H1 (cell line): ENCODE measurements around the gene SLC5A8. TPM values are rescaled to one million over a fixed set of nuclear protein-coding genes. Genes with fewer than 3 reads are reported as not detected.

Experiments used
- CTCF ChIA-PET: fragments of 300-600 bp; sonication (Branson Sonifier 250); formaldehyde crosslinking; loops from one replicate; lab custom pipeline; 2021; ENCODE audit not compliant: partially characterized antibody; lab: Charles Lee
- POLR2A ChIA-PET: fragments of 300-600 bp; sonication (Branson Sonifier 250); formaldehyde crosslinking; loops from one replicate; lab custom pipeline; 2021; ENCODE audit warnings: inconsistent platforms; ENCODE audit not compliant: partially characterized antibody; lab: Charles Lee
- DNase-seq, 2 experiments: peaks; one replicate each; pipeline versions ENCODE4 v3.0.0 to v3.0.0-alpha.2; 2010 to 2022; ENCODE audit warnings: low spot score in 2 of 2, low read depth in 1 of 2, mixed read lengths in 1 of 2
- FAIRE-seq: peaks from 2 replicates; lab custom pipeline; 2011; peaks lifted over from hg19 to GRCh38; lab: Jason Lieb, UNC
- H2AFZ ChIP-seq: 2 replicates; pipeline ENCODE4 v1.8.1; 2012; ENCODE audit warnings: low read length, inconsistent platforms
- H2AK5ac ChIP-seq: 2 replicates; pipeline ENCODE4 v1.6.1; 2013; ENCODE audit warnings: low read depth, low read length
- H2BK120ac ChIP-seq: replicated peaks from 2 replicates; pipeline ENCODE3; 2013; ENCODE audit warnings: low read depth, low read length, inconsistent platforms
- H2BK12ac ChIP-seq: 2 replicates; pipeline ENCODE4 v1.6.1; 2013; ENCODE audit warnings: low read depth, low read length
- H2BK15ac ChIP-seq: 2 replicates; pipeline ENCODE4 v1.6.1; 2013; ENCODE audit warnings: low read length
- H2BK20ac ChIP-seq: 2 replicates; pipeline ENCODE4 v1.6.1; 2013; ENCODE audit warnings: low read length
- H2BK5ac ChIP-seq: 2 replicates; pipeline ENCODE4 v1.6.1; 2013; ENCODE audit warnings: low read depth, low read length
- H3K14ac ChIP-seq: 2 replicates; pipeline ENCODE4 v1.6.1; 2013; ENCODE audit warnings: inconsistent platforms; ENCODE audit not compliant: insufficient read length
- H3K18ac ChIP-seq: 2 replicates; pipeline ENCODE4 v1.6.1; 2013; ENCODE audit warnings: low read length; ENCODE audit errors: extremely low read depth
- H3K23ac ChIP-seq: 2 replicates; pipeline ENCODE4 v1.6.1; 2013; ENCODE audit warnings: inconsistent platforms; ENCODE audit not compliant: insufficient read length
- H3K23me2 ChIP-seq: 2 replicates; pipeline ENCODE4 v1.6.1; 2013; ENCODE audit warnings: low read depth, low read length
- H3K27ac ChIP-seq: 2 replicates; pipeline ENCODE4 v1.6.1; 2011; ENCODE audit warnings: low read depth, low read length, inconsistent platforms
- H3K27me3 ChIP-seq, 4 experiments: replicated peaks in 1 of 4; 1 replicate in 1 of 4; 2 replicates in 3 of 4; pipeline versions ENCODE4 v1.6.1 to v1.8.1; 2011 to 2013; ENCODE audit warnings: low read length in 3 of 4, mild to moderate bottlenecking in 3 of 4, inconsistent platforms in 2 of 4, mixed read lengths in 2 of 4, moderate library complexity in 1 of 4; ENCODE audit not compliant: control insufficient read depth in 3 of 4, insufficient read depth in 3 of 4; ENCODE audit errors: extremely low read depth in 1 of 4
- H3K36me3 ChIP-seq, 4 experiments: 2 replicates each; pipeline versions ENCODE4 v1.6.1 to v1.8.1; 2011 to 2013; ENCODE audit warnings: mild to moderate bottlenecking in 4 of 4, low read length in 3 of 4, moderate library complexity in 2 of 4, control low read depth in 1 of 4, inconsistent platforms in 1 of 4; ENCODE audit not compliant: insufficient read depth in 4 of 4, control insufficient read depth in 2 of 4
- H3K4ac ChIP-seq: replicated peaks from 2 replicates; pipeline ENCODE3; 2013; ENCODE audit warnings: low read length, low read depth, mixed read lengths, inconsistent platforms; ENCODE audit not compliant: insufficient read length
- H3K4me1 ChIP-seq, 4 experiments: replicated peaks in 1 of 4; 1 replicate in 1 of 4; 2 replicates in 3 of 4; pipeline versions ENCODE4 v1.6.1 to v1.8.1; 2011 to 2013; ENCODE audit warnings: low read length in 3 of 4, inconsistent platforms in 2 of 4, mixed read lengths in 1 of 4; ENCODE audit not compliant: insufficient read depth in 4 of 4, control insufficient read depth in 3 of 4
- H3K4me2 ChIP-seq, 2 experiments: 2 replicates each; pipeline versions ENCODE4 v1.6.1 to v1.8.1; 2011 to 2013; ENCODE audit warnings: low read depth in 2 of 2, low read length in 2 of 2, control low read depth in 1 of 2, inconsistent platforms in 1 of 2, mild to moderate bottlenecking in 1 of 2; ENCODE audit not compliant: insufficient read depth in 1 of 2
- H3K4me3 ChIP-seq, 4 experiments: fragments of 200-600, 300-600 bp in 1 of 4; sonication (generic), shearing (Covaris generic), sonication (Bioruptor Twin) in 1 of 4; 2 replicates each; pipeline versions ENCODE4 v1.5.1 to v1.8.1; 2011 to 2016; ENCODE audit warnings: low read length in 4 of 4, low read depth in 3 of 4, control low read depth in 2 of 4, inconsistent platforms in 2 of 4, mild to moderate bottlenecking in 2 of 4, mixed read lengths in 1 of 4, moderate library complexity in 1 of 4; ENCODE audit not compliant: insufficient read depth in 2 of 4; ENCODE audit errors: extremely low read depth in 1 of 4
- H3K56ac ChIP-seq: replicated peaks from 2 replicates; pipeline ENCODE3; 2013; ENCODE audit warnings: low read depth, mild to moderate bottlenecking, mixed read lengths, low read length, inconsistent platforms; ENCODE audit not compliant: insufficient read length
- H3K79me1 ChIP-seq: 2 replicates; pipeline ENCODE4 v1.6.1; 2013; ENCODE audit warnings: low read depth, low read length, control low read depth
- H3K79me2 ChIP-seq, 2 experiments: 2 replicates each; pipeline versions ENCODE4 v1.6.1 to v1.8.1; 2012 to 2013; ENCODE audit warnings: low read length in 2 of 2, mild to moderate bottlenecking in 2 of 2, inconsistent platforms in 1 of 2; ENCODE audit not compliant: insufficient read depth in 2 of 2, control insufficient read depth in 1 of 2
- H3K9ac ChIP-seq, 4 experiments: replicated peaks in 1 of 4; 1 replicate in 1 of 4; 2 replicates in 3 of 4; pipeline versions ENCODE4 v1.6.1 to v1.8.1; 2011 to 2013; ENCODE audit warnings: low read depth in 3 of 4, low read length in 3 of 4, control low read depth in 2 of 4, mild to moderate bottlenecking in 2 of 4, moderate library complexity in 2 of 4, inconsistent platforms in 1 of 4; ENCODE audit errors: extremely low read depth in 1 of 4
- H3K9me3 ChIP-seq, 2 experiments: 2 replicates each; pipeline versions ENCODE4 v1.6.1 to v1.8.1; 2012 to 2013; ENCODE audit warnings: mild to moderate bottlenecking in 2 of 2, moderate library complexity in 2 of 2, control low read depth in 1 of 2, inconsistent platforms in 1 of 2, low read depth in 1 of 2, low read length in 1 of 2, mixed read lengths in 1 of 2; ENCODE audit not compliant: insufficient read depth in 2 of 2
- H4K20me1 ChIP-seq, 2 experiments: replicated peaks in 1 of 2; 2 replicates each; pipeline versions ENCODE3 to v1.8.1; 2011 to 2013; ENCODE audit warnings: inconsistent platforms in 2 of 2, low read length in 2 of 2, mild to moderate bottlenecking in 1 of 2; ENCODE audit not compliant: insufficient read depth in 2 of 2, control insufficient read depth in 1 of 2
- H4K5ac ChIP-seq: 2 replicates; pipeline ENCODE4 v1.6.1; 2013; ENCODE audit warnings: low read length, low read depth, mixed read lengths, inconsistent platforms; ENCODE audit not compliant: insufficient read length
- H4K8ac ChIP-seq: 2 replicates; pipeline ENCODE4 v1.8.0; 2013; ENCODE audit warnings: mild to moderate bottlenecking, moderate library complexity, low read length, inconsistent platforms; ENCODE audit not compliant: insufficient read depth; ENCODE audit errors: extremely low read depth
- H4K91ac ChIP-seq: replicated peaks from 2 replicates; pipeline ENCODE3; 2013; ENCODE audit warnings: low read length, mixed read lengths, inconsistent platforms; ENCODE audit not compliant: insufficient read length
- ATF3 ChIP-seq: IDR thresholded peaks from 2 replicates; pipeline ENCODE4 v1.6.1; 2011; ENCODE audit warnings: low read depth, mild to moderate bottlenecking, low read length; ENCODE audit not compliant: insufficient read depth
- BCL11A ChIP-seq, 2 experiments: IDR thresholded peaks; one replicate each; pipeline ENCODE4 v1.6.1; 2011; ENCODE audit warnings: low read depth in 2 of 2, low read length in 2 of 2, mild to moderate bottlenecking in 2 of 2
- BRCA1 ChIP-seq: IDR thresholded peaks from 2 replicates; pipeline ENCODE4 v1.6.1; 2012; ENCODE audit warnings: low read depth, low read length, improper control_type of control experiment
- CTCF ChIP-seq, 3 experiments: IDR thresholded peaks; 1 replicate in 2 of 3; 2 replicates in 1 of 3; pipeline versions ENCODE4 v1.5.1 to v1.6.1; 2011; ENCODE audit warnings: low read length in 3 of 3, mild to moderate bottlenecking in 3 of 3, inconsistent platforms in 2 of 3, low read depth in 1 of 3, moderate library complexity in 1 of 3; ENCODE audit not compliant: insufficient read depth in 1 of 3; ENCODE audit errors: control extremely low read depth in 1 of 3
- RAD21 ChIP-seq, 2 experiments: IDR thresholded peaks in 1 of 2; conservative IDR thresholded peaks in 1 of 2; 2 replicates each; pipeline ENCODE4 v1.6.1; 2011; ENCODE audit warnings: low read depth in 2 of 2, low read length in 2 of 2, improper control_type of control experiment in 1 of 2, inconsistent platforms in 1 of 2, mild to moderate bottlenecking in 1 of 2, moderate library complexity in 1 of 2
- RFX5 ChIP-seq: IDR thresholded peaks from 2 replicates; pipeline ENCODE4 v1.6.1; 2011; ENCODE audit warnings: low read depth, low read length, improper control_type of control experiment, borderline replicate concordance
- SP4 ChIP-seq: IDR thresholded peaks from 2 replicates; pipeline ENCODE4 v1.6.1; 2012; ENCODE audit warnings: low read length, inconsistent platforms
- SRF ChIP-seq: IDR thresholded peaks from 2 replicates; pipeline ENCODE4 v1.6.1; 2011; ENCODE audit warnings: mild to moderate bottlenecking, low read depth, low read length, moderate library complexity
- WGBS, 2 experiments: shearing (Covaris generic) in 1 of 2; methylation state at CpG; one replicate each; pipeline versions ENCODE4 v1.1.6 to v1.1.7; 2013 to 2015; ENCODE audit warnings: low lambda C conversion rate in 2 of 2, mixed read lengths in 2 of 2, inconsistent platforms in 1 of 2, low coverage in 1 of 2, missing lambda C conversion rate in 1 of 2; ENCODE audit not compliant: insufficient replicate concordance in 2 of 2, insufficient coverage in 1 of 2, insufficient read length in 1 of 2; ENCODE audit errors: extremely low coverage in 1 of 2, missing lambda C conversion rate in 1 of 2; 5-methylcytosine and 5-hydroxymethylcytosine counted together
- polyA plus RNA-seq, 7 experiments: library from polyadenylated mRNA; depleted of rRNA in 3 of 7; stranded (reverse) in 5 of 7; unstranded in 2 of 7; fragments of >200 nt in 5 of 7; fragments of 200-250 nt in 2 of 7; gene quantifications; 1 replicate in 5 of 7; 2 replicates in 1 of 7; 4 replicates in 1 of 7; pipeline versions ENCODE4 v1.2.1 to v1.2.3, GENCODE V29; 2011 to 2013; ENCODE audit warnings: missing spikeins in 2 of 7, mixed read lengths in 2 of 7
- total RNA-seq: library from RNA; stranded (reverse); fragmentation: NEBNext Ultra II Directional; extraction: Animal tissue kit (Norgen Biotek cat#: 25700); gene quantifications from 2 replicates; pipeline ENCODE4 v1.2.1, GENCODE V29; 2021

Gene SLC5A8
- total and polyA plus RNA-seq, 2 of the 8 experiments (the other 6 are each of a cell fraction or from before 2014, with no cell fraction given), result 0.11 to 0.21 TPM

GRCh38 chr12:101108130-101108529 lies 101.9 kb downstream of the SLC5A8 start:
- DNase-seq (no peak), FAIRE-seq (peak; percentile 42)
- POLR2A ChIA-PET, result no interaction called here
- H4K8ac ChIP-seq, result no peak overlapping the region
- H2BK20ac ChIP-seq, result no peak overlapping the region
- no peaks in the 10 kb centered on the region for H3K79me1 ChIP-seq
- no peak overlapping the region for H3K18ac ChIP-seq
- 93% methylated on average over 5 of the region's 5 CpGs; no CpG with 5 or more reads in 1 of the 2 experiments for WGBS, 2 experiments
- no peak overlapping the region for H4K91ac ChIP-seq
- H3K23me2 ChIP-seq, result no peaks in the 10 kb centered on the region
- H2AK5ac ChIP-seq, result no peak overlapping the region
- no peak overlapping the region for H3K4ac ChIP-seq
- no peak overlapping the region for H2BK5ac ChIP-seq
- H3K27me3 ChIP-seq, result no peaks in the 10 kb centered on the region
- no peak overlapping the region for H2BK15ac ChIP-seq
- H3K14ac ChIP-seq, result no peak overlapping the region
- H4K5ac ChIP-seq, result no peak overlapping the region
- no peaks in the 10 kb centered on the region for H3K79me2 ChIP-seq
- H3K23ac ChIP-seq, result no peak overlapping the region
- no peak overlapping the region for H3K27ac ChIP-seq
- H2BK120ac ChIP-seq, result no peak overlapping the region
- no peaks in the 10 kb centered on the region for H3K9me3 ChIP-seq
- H3K56ac ChIP-seq, result no peak overlapping the region
- CTCF ChIA-PET, result interaction anchor here (0.8 to 1.6 kb wide), 4 partner anchors 11 to 190 kb away, joined by 3 to 6 read pairs (median 4); no protein-coding TSS in a partner anchor
- no peaks in the 10 kb centered on the region for H4K20me1 ChIP-seq
- no peaks in the 10 kb centered on the region for H3K36me3 ChIP-seq
- no peak overlapping the region for H2AFZ ChIP-seq
- TF ChIP-seq RFX5 (no peak), ATF3 (no peak), BCL11A (IDR thresholded peaks at IDR 0.05; ENCODE audit: low read depth in 2 of 2, low read length in 2 of 2) (no peak), BRCA1 (no peak), RAD21 (IDR thresholded peaks at IDR 0.05 in 1 of 2, conservative IDR thresholded peaks at IDR 0.05 in 1 of 2; ENCODE audit: low read depth in 2 of 2, low read length in 2 of 2) (peak; percentile 38 to 44; a peak in 3 of 4 replicates), SRF (no peak), SP4 (no peak), CTCF (IDR thresholded peaks at IDR 0.05; ENCODE audit: control extremely low read depth in 1 of 3, insufficient read depth in 1 of 3, low read depth in 1 of 3, low read length in 3 of 3) (peak in 1 of 3 experiments; percentile 44; a peak in 2 of 4 replicates)
- no peak overlapping the region for H2BK12ac ChIP-seq
- H3K9ac ChIP-seq, result no peak overlapping the region
- H3K4me2 ChIP-seq, result no peak overlapping the region
- no peak overlapping the region for H3K4me3 ChIP-seq
- H3K4me1 ChIP-seq, result no peaks in the 10 kb centered on the region
